Ishikawa (cell line): ENCODE data around the gene MSRB3.

Experiments used
- CEBPB ChIP-seq: IDR thresholded peaks from 2 replicates; pipeline ENCODE4 v1.6.1; 2012
- CREB1 ChIP-seq: IDR thresholded peaks from 2 replicates; pipeline ENCODE4 v1.6.1; 2012; ENCODE audit warnings: low read depth
- EGR1 ChIP-seq: IDR thresholded peaks from 2 replicates; pipeline ENCODE4 v1.6.1; 2012
- EP300 ChIP-seq: IDR thresholded peaks from 2 replicates; pipeline ENCODE4 v1.6.1; 2012; ENCODE audit warnings: borderline replicate concordance
- FOXM1 ChIP-seq: IDR thresholded peaks from 2 replicates; pipeline ENCODE4 v1.6.1; 2012; ENCODE audit warnings: low read depth, borderline replicate concordance
- NFIC ChIP-seq: IDR thresholded peaks from 2 replicates; pipeline ENCODE4 v1.6.1; 2012
- RAD21 ChIP-seq: IDR thresholded peaks from 2 replicates; pipeline ENCODE4 v1.6.1; 2012; ENCODE audit warnings: low read depth
- TAF1 ChIP-seq: IDR thresholded peaks from 2 replicates; pipeline ENCODE4 v1.6.1; 2012; ENCODE audit warnings: low read depth, mild to moderate bottlenecking
- TEAD4 ChIP-seq: IDR thresholded peaks from 2 replicates; pipeline ENCODE4 v1.6.1; 2012
- YY1 ChIP-seq: IDR thresholded peaks from 2 replicates; pipeline ENCODE4 v1.6.1; 2012; ENCODE audit warnings: low read depth
- ZBTB7A ChIP-seq: IDR thresholded peaks from 2 replicates; pipeline ENCODE4 v1.6.1; 2012; ENCODE audit warnings: low read depth
- TF ChIP-seq, protein P1 (sequence below): IDR thresholded peaks from 2 replicates; pipeline ENCODE4 v1.6.1; 2012
- TF ChIP-seq, protein P2 (sequence below): IDR thresholded peaks from 2 replicates; pipeline ENCODE4 v1.6.1; 2012; ENCODE audit warnings: low read depth, mild to moderate bottlenecking
- TF ChIP-seq, protein P3 (sequence below): IDR thresholded peaks from 2 replicates; pipeline ENCODE4 v1.6.1; 2012

GRCh38 chr12:65450625-65451024 lies 172.1 kb downstream of the MSRB3 start:
- TF ChIP-seq, protein P1, sequence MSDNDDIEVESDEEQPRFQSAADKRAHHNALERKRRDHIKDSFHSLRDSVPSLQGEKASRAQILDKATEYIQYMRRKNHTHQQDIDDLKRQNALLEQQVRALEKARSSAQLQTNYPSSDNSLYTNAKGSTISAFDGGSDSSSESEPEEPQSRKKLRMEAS, result no peak
- TF ChIP-seq EP300 (no peak), NFIC (no peak), FOXM1 (no peak), YY1 (no peak), TEAD4 (no peak), TAF1 (no peak), EGR1 (no peak), CEBPB (no peak), CREB1 (no peak), RAD21 (no peak), ZBTB7A (no peak)
- TF ChIP-seq, protein P2, sequence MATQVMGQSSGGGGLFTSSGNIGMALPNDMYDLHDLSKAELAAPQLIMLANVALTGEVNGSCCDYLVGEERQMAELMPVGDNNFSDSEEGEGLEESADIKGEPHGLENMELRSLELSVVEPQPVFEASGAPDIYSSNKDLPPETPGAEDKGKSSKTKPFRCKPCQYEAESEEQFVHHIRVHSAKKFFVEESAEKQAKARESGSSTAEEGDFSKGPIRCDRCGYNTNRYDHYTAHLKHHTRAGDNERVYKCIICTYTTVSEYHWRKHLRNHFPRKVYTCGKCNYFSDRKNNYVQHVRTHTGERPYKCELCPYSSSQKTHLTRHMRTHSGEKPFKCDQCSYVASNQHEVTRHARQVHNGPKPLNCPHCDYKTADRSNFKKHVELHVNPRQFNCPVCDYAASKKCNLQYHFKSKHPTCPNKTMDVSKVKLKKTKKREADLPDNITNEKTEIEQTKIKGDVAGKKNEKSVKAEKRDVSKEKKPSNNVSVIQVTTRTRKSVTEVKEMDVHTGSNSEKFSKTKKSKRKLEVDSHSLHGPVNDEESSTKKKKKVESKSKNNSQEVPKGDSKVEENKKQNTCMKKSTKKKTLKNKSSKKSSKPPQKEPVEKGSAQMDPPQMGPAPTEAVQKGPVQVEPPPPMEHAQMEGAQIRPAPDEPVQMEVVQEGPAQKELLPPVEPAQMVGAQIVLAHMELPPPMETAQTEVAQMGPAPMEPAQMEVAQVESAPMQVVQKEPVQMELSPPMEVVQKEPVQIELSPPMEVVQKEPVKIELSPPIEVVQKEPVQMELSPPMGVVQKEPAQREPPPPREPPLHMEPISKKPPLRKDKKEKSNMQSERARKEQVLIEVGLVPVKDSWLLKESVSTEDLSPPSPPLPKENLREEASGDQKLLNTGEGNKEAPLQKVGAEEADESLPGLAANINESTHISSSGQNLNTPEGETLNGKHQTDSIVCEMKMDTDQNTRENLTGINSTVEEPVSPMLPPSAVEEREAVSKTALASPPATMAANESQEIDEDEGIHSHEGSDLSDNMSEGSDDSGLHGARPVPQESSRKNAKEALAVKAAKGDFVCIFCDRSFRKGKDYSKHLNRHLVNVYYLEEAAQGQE, result no peak
- TF ChIP-seq, protein P3, sequence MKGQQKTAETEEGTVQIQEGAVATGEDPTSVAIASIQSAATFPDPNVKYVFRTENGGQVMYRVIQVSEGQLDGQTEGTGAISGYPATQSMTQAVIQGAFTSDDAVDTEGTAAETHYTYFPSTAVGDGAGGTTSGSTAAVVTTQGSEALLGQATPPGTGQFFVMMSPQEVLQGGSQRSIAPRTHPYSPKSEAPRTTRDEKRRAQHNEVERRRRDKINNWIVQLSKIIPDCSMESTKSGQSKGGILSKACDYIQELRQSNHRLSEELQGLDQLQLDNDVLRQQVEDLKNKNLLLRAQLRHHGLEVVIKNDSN, result no peak
